ENCODE results near the gene SEMA3D. TPM values are rescaled to one million over a fixed set of nuclear protein-coding genes. Genes with fewer than 3 reads are reported as not detected.

The SEMA3D gene
- total RNA-seq, 3 donors from 2014 or later, result 1.5 to 5.4 (median 2.1) TPM

DNA sequence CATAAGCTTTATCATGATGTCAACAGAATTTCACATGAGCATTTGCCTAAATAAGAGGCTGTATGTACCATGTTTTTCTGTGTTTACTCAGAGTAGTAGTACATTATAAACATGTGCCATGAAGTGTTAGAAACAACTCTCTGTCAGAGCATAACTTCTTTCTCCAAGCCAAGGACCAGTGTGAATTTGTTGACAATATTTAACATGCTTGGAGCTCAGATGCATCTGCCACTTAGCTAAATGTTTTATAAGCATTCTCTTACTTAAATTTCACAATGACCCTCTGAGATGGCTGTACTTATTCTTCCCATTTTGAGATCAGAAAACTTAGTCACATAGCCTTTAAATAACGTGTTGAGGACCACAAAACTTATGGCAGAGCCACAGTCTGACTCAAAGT is 105.0 kb downstream of the SEMA3D start:
- TF ChIP-seq, protein P1, sequence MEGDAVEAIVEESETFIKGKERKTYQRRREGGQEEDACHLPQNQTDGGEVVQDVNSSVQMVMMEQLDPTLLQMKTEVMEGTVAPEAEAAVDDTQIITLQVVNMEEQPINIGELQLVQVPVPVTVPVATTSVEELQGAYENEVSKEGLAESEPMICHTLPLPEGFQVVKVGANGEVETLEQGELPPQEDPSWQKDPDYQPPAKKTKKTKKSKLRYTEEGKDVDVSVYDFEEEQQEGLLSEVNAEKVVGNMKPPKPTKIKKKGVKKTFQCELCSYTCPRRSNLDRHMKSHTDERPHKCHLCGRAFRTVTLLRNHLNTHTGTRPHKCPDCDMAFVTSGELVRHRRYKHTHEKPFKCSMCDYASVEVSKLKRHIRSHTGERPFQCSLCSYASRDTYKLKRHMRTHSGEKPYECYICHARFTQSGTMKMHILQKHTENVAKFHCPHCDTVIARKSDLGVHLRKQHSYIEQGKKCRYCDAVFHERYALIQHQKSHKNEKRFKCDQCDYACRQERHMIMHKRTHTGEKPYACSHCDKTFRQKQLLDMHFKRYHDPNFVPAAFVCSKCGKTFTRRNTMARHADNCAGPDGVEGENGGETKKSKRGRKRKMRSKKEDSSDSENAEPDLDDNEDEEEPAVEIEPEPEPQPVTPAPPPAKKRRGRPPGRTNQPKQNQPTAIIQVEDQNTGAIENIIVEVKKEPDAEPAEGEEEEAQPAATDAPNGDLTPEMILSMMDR (IDR thresholded peaks at IDR 0.05), result no peak

DNA sequence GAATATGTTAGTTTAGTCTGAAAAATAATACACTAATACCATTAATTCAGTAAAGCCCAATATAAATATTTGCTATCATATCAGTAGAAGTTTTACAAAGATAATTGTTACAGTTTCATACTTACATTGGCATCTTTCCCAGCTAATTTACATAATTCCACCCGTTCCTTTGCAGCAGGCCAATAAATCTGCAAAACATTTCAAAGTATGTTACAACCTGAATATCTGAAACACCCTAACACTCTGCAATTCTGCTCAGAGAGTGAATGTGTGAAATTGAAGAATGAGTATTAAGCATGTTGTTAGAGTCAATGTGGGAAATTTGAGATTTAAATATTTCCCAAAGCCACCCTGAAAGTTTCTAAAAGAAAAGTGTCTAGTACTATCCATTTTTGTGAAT is 105.5 kb downstream of the SEMA3D start:
- DNase-seq, result no peak
- Histone ChIP-seq H3K36me3 (ENCODE audit: low read depth) (no peaks in the 10 kb centered on the region), H3K9me3 (no peaks in the 10 kb centered on the region), H3K4me3 (no peak overlapping the region), H3K4me1 (ENCODE audit: low read depth) (no peaks in the 10 kb centered on the region)
- ATAC-seq, result no peak
- TF ChIP-seq, protein P1 (IDR thresholded peaks at IDR 0.05), result no peak
- intact Hi-C loops (cut with DNase I, micrococcal nuclease), result no loop called here

More for the DNA sequence above, 105.0 kb downstream of the SEMA3D start:
- no peaks in the 10 kb centered on the region for H3K36me3 ChIP-seq (ENCODE audit: low read depth)
- H3K4me1 ChIP-seq (ENCODE audit: low read depth), result no peaks in the 10 kb centered on the region
- H3K9me3 ChIP-seq, result no peaks in the 10 kb centered on the region
- intact Hi-C loops (cut with DNase I, micrococcal nuclease), result no loop called here
- no peak for ATAC-seq
- no peak for DNase-seq
- H3K4me3 ChIP-seq, result no peak overlapping the region

DNA sequence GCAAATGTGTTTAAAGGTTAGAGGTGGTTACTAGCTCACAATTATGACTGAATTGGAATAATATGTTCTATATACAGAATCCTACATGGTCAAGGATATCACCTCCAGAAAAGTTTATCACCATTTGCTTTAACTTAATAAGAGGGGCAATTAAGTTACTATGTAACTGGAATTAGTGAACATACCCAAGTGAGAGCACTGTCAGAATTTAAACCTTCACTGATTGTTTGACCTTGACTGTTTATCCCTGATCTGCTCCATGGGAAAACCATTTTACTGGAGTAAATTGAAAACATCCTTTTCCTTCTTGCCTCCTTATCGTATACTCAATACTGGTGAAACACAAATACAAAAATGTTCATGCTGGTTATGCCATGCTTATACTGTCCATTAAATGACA is 107.4 kb downstream of the SEMA3D start:
- no peaks in the 10 kb centered on the region for H3K4me1 ChIP-seq (ENCODE audit: low read depth)
- no peak for DNase-seq
- ATAC-seq, result no peak
- TF ChIP-seq, protein P1 (IDR thresholded peaks at IDR 0.05), result no peak
- H3K36me3 ChIP-seq (ENCODE audit: low read depth), result no peaks in the 10 kb centered on the region
- H3K4me3 ChIP-seq, result no peak overlapping the region
- intact Hi-C loops (cut with DNase I, micrococcal nuclease), result no loop called here
- no peaks in the 10 kb centered on the region for H3K9me3 ChIP-seq

DNA sequence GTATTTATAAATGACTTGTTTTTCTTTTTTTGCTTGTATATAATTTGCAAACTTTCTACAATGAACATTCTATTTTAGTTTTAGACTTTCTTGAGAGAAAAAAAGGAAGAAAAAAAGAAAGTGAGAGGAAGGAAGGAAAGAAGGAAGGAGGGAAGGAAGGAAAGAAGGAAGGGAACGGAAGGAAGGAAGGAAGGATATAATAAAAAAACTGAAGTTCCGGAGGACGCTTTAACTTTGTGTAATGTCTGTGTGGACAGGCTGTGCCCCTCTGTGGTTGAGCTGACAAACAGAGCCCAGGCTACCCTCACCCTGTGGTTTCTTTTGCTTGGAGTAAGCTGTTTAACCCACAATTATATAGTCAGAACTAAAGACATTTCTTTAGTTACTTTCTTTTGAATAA is 108.7 kb downstream of the SEMA3D start:
- no peak for ATAC-seq
- TF ChIP-seq, protein P1 (IDR thresholded peaks at IDR 0.05), result no peak
- Histone ChIP-seq H3K9me3 (no peaks in the 10 kb centered on the region), H3K4me3 (no peak overlapping the region), H3K36me3 (ENCODE audit: low read depth) (no peaks in the 10 kb centered on the region), H3K4me1 (ENCODE audit: low read depth) (no peaks in the 10 kb centered on the region)
- intact Hi-C loops (cut with DNase I, micrococcal nuclease), result no loop called here
- no peak for DNase-seq

DNA sequence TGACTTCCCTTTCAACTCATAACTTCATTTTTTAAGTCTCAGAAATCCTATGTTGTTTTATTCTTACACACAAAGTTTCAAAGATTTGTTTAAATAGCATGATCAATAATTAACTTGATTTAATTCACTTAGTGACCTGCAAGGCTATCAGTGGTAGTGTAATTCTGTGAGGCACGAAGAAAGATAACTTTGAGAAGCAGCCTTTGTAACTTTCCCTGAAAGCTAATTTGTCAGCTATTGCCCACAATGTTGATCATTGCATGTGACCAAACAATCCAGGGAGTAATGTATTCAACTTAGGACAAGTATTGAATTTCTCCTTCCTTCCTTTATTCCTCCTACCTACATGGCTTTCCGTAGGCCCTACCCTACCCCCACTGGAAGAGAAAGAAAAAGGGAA is 111.0 kb downstream of the SEMA3D start:
- H3K4me1 ChIP-seq (ENCODE audit: low read depth), result no peaks in the 10 kb centered on the region
- DNase-seq, result no peak
- no peak for ATAC-seq
- intact Hi-C loops (cut with DNase I, micrococcal nuclease), result no loop called here
- no peak overlapping the region for H3K4me3 ChIP-seq
- no peaks in the 10 kb centered on the region for H3K9me3 ChIP-seq
- TF ChIP-seq, protein P1 (IDR thresholded peaks at IDR 0.05), result no peak
- no peaks in the 10 kb centered on the region for H3K36me3 ChIP-seq (ENCODE audit: low read depth)

DNA sequence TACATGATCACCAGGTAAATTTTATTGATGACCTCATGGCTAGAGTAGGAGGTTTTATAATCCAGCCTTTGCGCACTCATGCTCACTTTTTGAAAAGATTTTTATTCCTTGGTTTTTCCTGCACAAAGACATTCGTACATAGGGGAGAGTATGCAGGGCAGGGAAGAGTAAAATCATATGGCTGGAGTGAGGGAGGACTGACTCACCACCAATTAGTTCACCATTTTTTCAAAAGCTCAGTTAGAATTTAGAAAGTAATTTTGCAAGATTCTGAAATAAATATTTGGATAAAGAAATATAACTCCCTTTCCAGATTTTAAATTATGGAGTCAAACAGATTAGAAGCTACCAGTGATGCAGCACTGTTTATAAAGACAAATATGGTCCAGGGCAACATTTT is 111.9 kb downstream of the SEMA3D start:
- intact Hi-C loops (cut with DNase I, micrococcal nuclease), result no loop called here
- ATAC-seq (no peak), DNase-seq (no peak)
- Histone ChIP-seq H3K4me1 (ENCODE audit: low read depth) (no peaks in the 10 kb centered on the region), H3K36me3 (ENCODE audit: low read depth) (no peaks in the 10 kb centered on the region), H3K9me3 (no peaks in the 10 kb centered on the region), H3K4me3 (no peak overlapping the region)
- TF ChIP-seq, protein P1 (IDR thresholded peaks at IDR 0.05), result no peak
